ENCODE data around the gene VAX1. TPM values are rescaled to one million over a fixed set of nuclear protein-coding genes. Genes with fewer than 3 reads are reported as not detected.
A peak's percentile ranks its signal among the peaks of the same experiment; 100 is the strongest.
"Not testable (repeated sequence)": the region's sequence is repeated elsewhere in the genome, so short reads cannot be mapped to it uniquely, and the experiment has no call there.

The VAX1 gene
- total and polyA plus RNA-seq, 2 experiments from 2014 or later = not detected

DNA sequence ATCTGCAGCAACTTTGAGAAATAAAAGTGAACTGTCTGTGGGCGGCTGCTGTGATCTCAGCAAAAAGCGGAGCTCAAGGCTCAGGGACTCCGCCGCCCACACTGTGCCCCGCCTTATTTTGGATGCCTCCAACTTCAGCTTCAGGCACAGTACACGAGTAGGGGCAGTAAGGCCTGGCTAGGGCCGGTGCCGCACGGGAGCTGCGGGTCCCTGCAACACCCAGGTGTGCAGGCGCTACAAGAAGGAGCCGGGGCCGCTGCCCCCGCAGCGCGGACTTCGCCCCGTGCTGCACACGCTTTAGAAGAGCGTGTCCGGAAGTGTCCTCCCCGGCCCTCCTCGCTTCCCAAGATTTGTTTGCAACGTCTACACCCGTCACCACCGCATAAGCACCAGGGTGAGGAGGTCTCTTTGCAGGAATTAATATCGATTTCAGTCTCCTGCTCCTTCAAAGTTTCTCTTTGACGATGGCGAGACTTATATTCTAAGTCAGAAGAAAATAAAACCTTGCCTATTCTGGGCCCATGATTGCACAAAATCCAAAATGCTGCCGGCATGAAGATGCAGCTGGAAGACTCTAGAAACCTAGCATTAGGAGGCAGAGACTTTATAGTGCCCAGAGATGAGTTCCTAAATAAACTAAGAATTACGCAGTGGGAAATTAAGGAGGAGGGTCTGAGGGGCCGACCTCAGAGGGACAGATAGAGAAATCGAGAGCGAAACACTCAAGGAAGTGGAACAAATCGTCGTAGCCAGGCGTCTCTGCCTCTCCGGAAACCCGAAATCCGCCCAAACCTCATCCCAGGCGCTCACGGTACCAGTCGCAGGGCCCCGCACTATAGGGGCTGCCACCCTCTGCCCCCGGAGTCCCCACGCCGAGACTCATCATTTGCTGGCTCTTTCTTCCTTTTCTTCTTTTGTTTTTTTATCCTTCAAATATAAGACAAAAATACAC is 6.4 kb downstream of the VAX1 start:
- H3K27ac ChIP-seq = no peak overlapping the region
- no peak for DNase-seq
- H4K20me1 ChIP-seq (ENCODE audit: insufficient read depth) = no peaks in the 10 kb centered on the region
- no peaks in the 10 kb centered on the region for H3K36me3 ChIP-seq (ENCODE audit: low read depth)
- H3K4me1 ChIP-seq (ENCODE audit: insufficient read depth) = no peaks in the 10 kb centered on the region
- no peaks in the 10 kb centered on the region for H3K79me2 ChIP-seq (ENCODE audit: insufficient read depth)
- H2AFZ ChIP-seq = peak overlapping the region; percentile 29; the same call in 1 of the 2 replicates
- H3F3A ChIP-seq (ENCODE audit: insufficient read depth) = no peaks in the 10 kb centered on the region
- 17 to 23% methylated on average over 47 of the region's 47 CpGs for WGBS, 2 experiments (ENCODE audit: low coverage in 1 of 2, low lambda C conversion rate in 2 of 2, missing lambda C conversion rate in 2 of 2)
- no peak overlapping the region for H3K4me3 ChIP-seq
- 0 out of 2 replicates have a peak, but pooled peaks have one; percentile 34 for TF ChIP-seq EZH2phosphoT487 (IDR thresholded peaks at IDR 0.05; ENCODE audit: insufficient read depth, low read depth)
- no peak for TF ChIP-seq EZH2 (IDR thresholded peaks at IDR 0.05; ENCODE audit: insufficient read depth, poor library complexity, severe bottlenecking)
- H3K27me3 ChIP-seq (replicated peaks; ENCODE audit: insufficient read depth) = peaks cover 77% of the 10 kb centered on the region
- no peaks in the 10 kb centered on the region for H3K9me2 ChIP-seq (ENCODE audit: insufficient read depth)
- H3K9me3 ChIP-seq (ENCODE audit: low read depth) = no peaks in the 10 kb centered on the region
- in situ Hi-C loops (cut with MboI) = no loop called here
- H3K4me2 ChIP-seq (ENCODE audit: unreplicated experiment) = no peak overlapping the region
- H3K9ac ChIP-seq = no peak overlapping the region

DNA sequence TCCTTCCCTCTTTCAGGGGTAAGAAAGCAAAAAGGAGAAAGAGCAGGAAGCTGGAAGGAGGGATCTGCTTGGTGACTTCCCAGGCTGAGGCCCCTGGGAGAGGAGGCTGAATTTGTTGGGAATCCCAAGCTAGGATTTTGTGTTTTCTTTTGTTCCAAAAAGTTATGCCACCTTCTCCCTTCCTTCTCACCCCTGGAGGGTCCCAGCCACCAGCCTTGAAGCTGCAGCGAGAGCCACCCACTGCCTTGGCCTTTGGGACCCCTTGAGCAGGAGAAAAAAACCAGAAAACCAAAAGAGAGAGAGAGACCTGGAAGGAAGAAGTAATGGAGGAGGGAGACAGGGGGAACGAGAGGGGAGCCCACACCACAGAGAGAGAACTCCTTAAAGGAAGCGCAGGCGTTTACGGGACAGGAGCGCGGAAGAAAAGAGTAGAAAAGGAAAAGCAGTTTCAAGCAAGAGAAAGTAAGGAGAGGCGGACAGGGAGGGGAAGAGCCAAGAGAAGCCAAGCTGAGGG is 7.2 kb downstream of the VAX1 start:
- no peak for TF ChIP-seq EZH2phosphoT487 (IDR thresholded peaks at IDR 0.05; ENCODE audit: insufficient read depth, low read depth)
- TF ChIP-seq EZH2 (IDR thresholded peaks at IDR 0.05; ENCODE audit: insufficient read depth, poor library complexity, severe bottlenecking) = no peak
- 73% methylated on average over 8 of the region's 8 CpGs for WGBS, 2 experiments (ENCODE audit: low coverage in 1 of 2, low lambda C conversion rate in 2 of 2, missing lambda C conversion rate in 2 of 2)
- Histone ChIP-seq H3K79me2 (ENCODE audit: insufficient read depth) (no peaks in the 10 kb centered on the region), H4K20me1 (ENCODE audit: insufficient read depth) (no peaks in the 10 kb centered on the region), H3K4me3 (no peak overlapping the region), H3K9ac (no peak overlapping the region), H2AFZ (no peak overlapping the region), H3K4me2 (ENCODE audit: unreplicated experiment) (no peak overlapping the region), H3K27ac (no peak overlapping the region), H3K9me3 (ENCODE audit: low read depth) (no peaks in the 10 kb centered on the region), H3K27me3 (replicated peaks; ENCODE audit: insufficient read depth) (peaks cover 69% of the 10 kb centered on the region), H3K9me2 (ENCODE audit: insufficient read depth) (no peaks in the 10 kb centered on the region), H3F3A (ENCODE audit: insufficient read depth) (no peaks in the 10 kb centered on the region), H3K4me1 (ENCODE audit: insufficient read depth) (no peaks in the 10 kb centered on the region), H3K36me3 (ENCODE audit: low read depth) (no peaks in the 10 kb centered on the region)
- in situ Hi-C loops (cut with MboI) = no loop called here
- DNase-seq = no peak

DNA sequence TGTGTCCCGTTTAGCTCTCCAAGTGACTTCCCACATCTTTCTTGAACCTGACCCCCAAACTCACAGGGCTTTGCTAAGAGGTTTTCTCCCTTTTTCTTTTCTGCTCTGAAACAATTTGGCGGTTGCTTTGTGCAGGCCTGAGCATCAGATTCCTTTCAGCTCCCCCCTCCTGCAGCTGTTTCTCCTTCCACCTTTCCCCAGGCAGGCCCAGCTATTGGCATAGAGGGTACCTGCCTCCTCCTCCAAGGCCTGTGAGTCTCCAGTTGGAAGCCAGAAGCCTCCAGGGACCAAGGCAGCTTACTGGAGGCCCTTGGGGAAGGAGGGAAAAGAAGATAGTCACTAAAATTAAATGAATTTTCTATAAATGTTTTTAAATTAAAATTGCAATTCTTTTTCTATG is 7.7 kb downstream of the VAX1 start:
- Histone ChIP-seq H3K27me3 (replicated peaks; ENCODE audit: insufficient read depth) (peaks cover 66% of the 10 kb centered on the region), H3K4me1 (ENCODE audit: insufficient read depth) (no peaks in the 10 kb centered on the region), H3K4me3 (no peak overlapping the region), H3K36me3 (ENCODE audit: low read depth) (no peaks in the 10 kb centered on the region), H2AFZ (no peak overlapping the region), H3K9ac (no peak overlapping the region), H3K4me2 (ENCODE audit: unreplicated experiment) (no peak overlapping the region), H3K9me2 (ENCODE audit: insufficient read depth) (no peaks in the 10 kb centered on the region), H3K79me2 (ENCODE audit: insufficient read depth) (no peaks in the 10 kb centered on the region), H3K9me3 (ENCODE audit: low read depth) (no peaks in the 10 kb centered on the region), H4K20me1 (ENCODE audit: insufficient read depth) (no peaks in the 10 kb centered on the region), H3K27ac (no peak overlapping the region), H3F3A (ENCODE audit: insufficient read depth) (no peaks in the 10 kb centered on the region)
- in situ Hi-C loops (cut with MboI) = no loop called here
- DNase-seq = no peak
- WGBS, 2 experiments (ENCODE audit: low coverage in 1 of 2, low lambda C conversion rate in 2 of 2, missing lambda C conversion rate in 2 of 2) = 46% methylated on average over 2 of the region's 2 CpGs
- TF ChIP-seq EZH2phosphoT487 (IDR thresholded peaks at IDR 0.05; ENCODE audit: insufficient read depth, low read depth) (no peak), EZH2 (IDR thresholded peaks at IDR 0.05; ENCODE audit: insufficient read depth, poor library complexity, severe bottlenecking) (no peak)

DNA sequence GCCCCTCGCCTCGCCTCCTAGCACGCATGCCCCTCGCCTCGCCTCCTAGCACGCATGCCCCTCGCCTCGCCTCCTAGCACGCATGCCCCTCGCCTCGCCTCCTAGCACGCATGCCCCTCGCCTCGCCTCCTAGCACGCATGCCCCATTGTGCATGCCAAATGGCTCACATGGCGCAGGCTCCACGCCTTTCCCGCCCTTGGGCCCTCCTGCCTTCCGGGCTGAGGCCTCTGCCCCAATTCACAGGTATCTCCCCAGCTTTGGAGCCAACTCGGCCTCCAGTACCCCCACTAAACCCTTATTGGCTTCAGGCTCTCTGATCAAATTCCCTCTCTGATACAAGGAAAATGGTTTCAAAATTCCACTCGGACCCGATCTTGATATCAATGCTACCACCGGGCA is 11.4 kb downstream of the VAX1 start:
- H3F3A ChIP-seq (ENCODE audit: insufficient read depth); H3K9me3 ChIP-seq (ENCODE audit: low read depth); H3K79me2 ChIP-seq (ENCODE audit: insufficient read depth); H3K4me1 ChIP-seq (ENCODE audit: insufficient read depth); H3K9ac ChIP-seq; H3K4me3 ChIP-seq; H4K20me1 ChIP-seq (ENCODE audit: insufficient read depth); in situ Hi-C loops (cut with MboI); H3K4me2 ChIP-seq (ENCODE audit: unreplicated experiment); H3K27ac ChIP-seq; H3K9me2 ChIP-seq (ENCODE audit: insufficient read depth); DNase-seq; H2AFZ ChIP-seq; H3K36me3 ChIP-seq (ENCODE audit: low read depth): not testable (repeated sequence)
- peaks cover 31% of the 10 kb centered on the region for H3K27me3 ChIP-seq (replicated peaks; ENCODE audit: insufficient read depth)
- 85 to 86% methylated on average over 9 to 15 of the region's 23 CpGs for WGBS, 2 experiments (ENCODE audit: low coverage in 1 of 2, low lambda C conversion rate in 2 of 2, missing lambda C conversion rate in 2 of 2)

Data from GM23248 (cell line).